Amniotic epithelial cell (primary cell): ENCODE data around the gene SLC24A5.

Experiments used
- DNase-seq: peaks from one replicate; pipeline ENCODE4 v3.0.0-alpha.2; 2010; ENCODE audit warnings: low read depth

SLC24A5 gene

GRCh38 chr15:48190932-48191573 lies 70.3 kb downstream of the SLC24A5 start:
- peak; percentile 74 for DNase-seq

- DNase-seq, result peak; percentile 5
Observed at GRCh38 chr15:48191574-48192225, 70.9 kb downstream of the SLC24A5 start, which contains the start of gene CTXN2. Gene CTXN2 (plus strand): TSS chr15:48191665. CDS start chr15:48201301, 9,636 bp downstream.
